OCI-LY7 (cell line): ENCODE data around the gene ATL2. TPM values are rescaled to one million over a fixed set of nuclear protein-coding genes. Genes with fewer than 3 reads are reported as not detected.
"Not testable (repeated sequence)": the region's sequence is repeated elsewhere in the genome, so short reads cannot be mapped to it uniquely, and the experiment has no call there.

Source experiments
- BruUV-seq: library from RNA; stranded (reverse); fragments of 400-500 nt; replicated peaks from 2 replicates; lab custom pipeline; 2021; lab: Mats Ljungman, UMichigan
- CTCF ChIA-PET: fragments of 300-600 bp; sonication (Branson Sonifier 250); formaldehyde crosslinking; loops from one replicate; lab custom pipeline; 2022; ENCODE audit warnings: antibody characterized with exemption; ENCODE audit not compliant: unreplicated experiment; lab: Charles Lee
- POLR2A ChIA-PET: fragments of 300-600 bp; sonication (Branson Sonifier 250); formaldehyde crosslinking; loops from one replicate; lab custom pipeline; 2022; ENCODE audit warnings: antibody characterized with exemption; lab: Charles Lee
- DNase-seq: peaks from one replicate; pipeline ENCODE4 v3.0.0-alpha.2; 2015; ENCODE audit warnings: low spot score
- H2AFZ ChIP-seq: fragments of 200-600 bp; sonication (generic), shearing (Covaris generic); 2 replicates; pipeline ENCODE4 v1.6.1; 2014; ENCODE audit warnings: mild to moderate bottlenecking, antibody characterized with exemption, low read length, moderate library complexity
- H3K27ac ChIP-seq: fragments of 200-600 bp; sonication (generic); 2 replicates; pipeline ENCODE4 v1.5.1; 2014; ENCODE audit warnings: mixed run types, low read depth, mild to moderate bottlenecking, moderate library complexity, low read length, inconsistent platforms; ENCODE audit not compliant: poor library complexity, severe bottlenecking
- H3K36me3 ChIP-seq: fragments of 200-600 bp; sonication (generic); 2 replicates; pipeline ENCODE4 v1.6.1; 2014; ENCODE audit warnings: mild to moderate bottlenecking, antibody characterized with exemption, low read length, moderate library complexity, mixed read lengths; ENCODE audit not compliant: insufficient read depth
- H3K4me1 ChIP-seq: fragments of 200-600 bp; sonication (generic); 2 replicates; pipeline ENCODE4 v1.5.1; 2014; ENCODE audit warnings: mild to moderate bottlenecking, low read length; ENCODE audit not compliant: insufficient read depth, poor library complexity, severe bottlenecking
- H3K4me2 ChIP-seq: fragments of 200-600 bp; sonication (generic); 2 replicates; pipeline ENCODE4 v1.6.1; 2014; ENCODE audit warnings: mild to moderate bottlenecking, low read length
- H3K4me3 ChIP-seq: fragments of 200-600 bp; sonication (generic); 2 replicates; pipeline ENCODE4 v1.5.1; 2014; ENCODE audit warnings: mild to moderate bottlenecking, low read depth, low read length; ENCODE audit not compliant: poor library complexity, severe bottlenecking
- H3K79me2 ChIP-seq: fragments of 200-600 bp; sonication (generic); 2 replicates; pipeline ENCODE4 v1.6.1; 2016; ENCODE audit warnings: low read depth, mild to moderate bottlenecking, low read length, moderate library complexity, mixed read lengths; ENCODE audit not compliant: insufficient read depth
- H3K9me2 ChIP-seq: fragments of 200-600 bp; sonication (generic); 2 replicates; pipeline ENCODE4 v1.6.1; 2016; ENCODE audit warnings: mild to moderate bottlenecking, low read length, mixed read lengths; ENCODE audit not compliant: insufficient read depth
- H3K9me3 ChIP-seq: fragments of 200-600 bp; sonication (generic); 2 replicates; pipeline ENCODE4 v1.6.1; 2014; ENCODE audit warnings: mild to moderate bottlenecking, mixed run types, low read length, mixed read lengths
- H4K20me1 ChIP-seq: fragments of 200-600 bp; sonication (generic); 2 replicates; pipeline ENCODE4 v1.6.1; 2014; ENCODE audit warnings: mild to moderate bottlenecking, antibody characterized with exemption, low read length, moderate library complexity, mixed read lengths; ENCODE audit not compliant: insufficient read depth
- CTCF ChIP-seq: fragments of 200-600 bp; sonication (generic); conservative IDR thresholded peaks from 2 replicates; pipeline ENCODE4 v1.5.1; 2014; ENCODE audit warnings: mild to moderate bottlenecking, antibody characterized with exemption, low read length, moderate library complexity, mixed read lengths
- EZH2phosphoT487 ChIP-seq: fragments of 200-600 bp; sonication (generic); IDR thresholded peaks from 2 replicates; pipeline ENCODE4 v1.6.1; 2018; ENCODE audit warnings: low read depth, borderline replicate concordance, mild to moderate bottlenecking, mixed run types, antibody characterized with exemption, low read length, moderate library complexity, mixed read lengths
- intact Hi-C: fragments of 100-400 bp; cut with micrococcal nuclease; formaldehyde crosslinking; loops from one replicate; pipeline ENCODE4 v1.10.0; 2022; ENCODE audit not compliant: unreplicated experiment
- total RNA-seq, 2 experiments: library from RNA; depleted of rRNA in 1 of 2; stranded (reverse); fragments of >200 nt in 1 of 2; shearing (Covaris generic) in 1 of 2; gene quantifications; 2 replicates each; pipeline ENCODE4 v1.2.3, GENCODE V29; 2014 to 2022

ATL2 gene
- total RNA-seq, 2 experiments from 2014 or later: 135 to 142 TPM

- intact Hi-C loops: no loop called here
- Histone ChIP-seq H3K4me3 (peak overlapping the region; percentile 37), H2AFZ (peak overlapping the region; percentile 69; the same call in 1 of the 2 replicates), H3K79me2 (no peaks in the 10 kb centered on the region), H3K9me3 (peaks cover 20% of the 10 kb centered on the region; the same call in 1 of the 2 replicates), H3K4me2 (peak overlapping the region; percentile 73), H3K27ac (peak overlapping the region; percentile 93), H4K20me1 (no peaks in the 10 kb centered on the region), H3K4me1 (peaks cover 66% of the 10 kb centered on the region), H3K9me2 (no peaks in the 10 kb centered on the region), H3K36me3 (peaks cover 24% of the 10 kb centered on the region)
- peak; percentile 16 for DNase-seq
- CTCF ChIA-PET: no interaction called here
- TF ChIP-seq EZH2phosphoT487 (no peak), CTCF (no peak)
- POLR2A ChIA-PET: interaction anchor here (0.6 to 3.1 kb wide), 10 partner anchors 8 to 1331 kb away, joined by 3 to 11 read pairs (median 3); partner anchors contain the start of genes ATL2, GPATCH11 and HEATR5B
- no TSS peak for BruUV-seq
Observed at GRCh38 chr2:38415023-38415422, 38.0 kb upstream of the ATL2 start.

- H3K4me2 ChIP-seq, H3K27ac ChIP-seq, BruUV-seq, intact Hi-C loops, H4K20me1 ChIP-seq, DNase-seq, H3K9me2 ChIP-seq, CTCF ChIA-PET, H2AFZ ChIP-seq, H3K4me3 ChIP-seq, H3K79me2 ChIP-seq: not testable (repeated sequence)
- H3K9me3 ChIP-seq: peaks cover 20% of the 10 kb centered on the region; the same call in 1 of the 2 replicates
- POLR2A ChIA-PET: interaction anchor here (0.6 to 0.9 kb wide), 2 partner anchors 18 to 339 kb away, joined by 4 read pairs; no protein-coding TSS in a partner anchor
- H3K4me1 ChIP-seq: peaks cover 69% of the 10 kb centered on the region
- H3K36me3 ChIP-seq: peaks cover 24% of the 10 kb centered on the region
Observed at GRCh38 chr2:38412235-38412871, 35.3 kb upstream of the ATL2 start.

GRCh38 chr2:38409156-38410102 is 32.4 kb upstream of the ATL2 start:
- ChIA-PET POLR2A (interaction anchor here (0.7 to 2.3 kb wide), 7 partner anchors 9 to 55 kb away, joined by 3 to 9 read pairs (median 5); partner anchors contain the start of gene ATL2), CTCF (no interaction called here)
- Histone ChIP-seq H3K4me2 (peak overlapping the region; percentile 99), H3K9me3 (peaks cover 27% of the 10 kb centered on the region; the same call in 1 of the 2 replicates), H4K20me1 (no peaks in the 10 kb centered on the region), H3K27ac (peak overlapping the region; percentile 100), H3K4me1 (peaks cover 57% of the 10 kb centered on the region), H2AFZ (no peak overlapping the region; the same call in 1 of the 2 replicates), H3K9me2 (no peaks in the 10 kb centered on the region), H3K4me3 (peak overlapping the region; percentile 63), H3K79me2 (no peaks in the 10 kb centered on the region), H3K36me3 (peaks cover 24% of the 10 kb centered on the region)
- intact Hi-C loops: loop anchor here (1.0 to 5.0 kb wide), 3 partner anchors 56 to 198 kb away; no protein-coding TSS in a partner anchor
- DNase-seq: peak; percentile 87
- TF ChIP-seq CTCF: no peak
- BruUV-seq: TSS peak; percentile 100
